GM19238 (cell line): ENCODE measurements around the gene HSFX1.

Experiments used
- DNase-seq: peaks from one replicate; pipeline ENCODE4 v3.0.0; 2011; ENCODE audit warnings: low spot score; ENCODE audit not compliant: insufficient read length

HSFX1 gene

DNA sequence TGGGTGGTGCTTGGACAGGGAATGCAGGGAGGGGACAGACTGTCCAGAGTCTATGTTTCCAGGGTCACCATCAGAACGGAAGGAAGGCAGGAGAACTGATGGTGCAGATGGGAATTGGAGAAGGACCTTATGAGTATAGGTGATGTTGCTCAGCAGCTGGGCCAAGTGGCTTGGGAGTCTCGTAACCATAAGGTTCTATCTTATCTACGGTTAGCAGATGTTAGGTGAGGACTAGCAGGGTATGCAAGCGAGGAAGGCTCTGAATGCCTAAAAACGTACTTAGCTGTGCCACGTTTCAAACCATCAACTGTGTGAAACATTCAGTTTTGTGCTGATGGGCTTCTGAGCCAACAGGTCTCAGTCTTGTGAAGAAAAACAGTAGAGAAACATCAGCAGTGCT is 30.2 kb downstream of the HSFX1 start:
- DNase-seq = no peak

DNA sequence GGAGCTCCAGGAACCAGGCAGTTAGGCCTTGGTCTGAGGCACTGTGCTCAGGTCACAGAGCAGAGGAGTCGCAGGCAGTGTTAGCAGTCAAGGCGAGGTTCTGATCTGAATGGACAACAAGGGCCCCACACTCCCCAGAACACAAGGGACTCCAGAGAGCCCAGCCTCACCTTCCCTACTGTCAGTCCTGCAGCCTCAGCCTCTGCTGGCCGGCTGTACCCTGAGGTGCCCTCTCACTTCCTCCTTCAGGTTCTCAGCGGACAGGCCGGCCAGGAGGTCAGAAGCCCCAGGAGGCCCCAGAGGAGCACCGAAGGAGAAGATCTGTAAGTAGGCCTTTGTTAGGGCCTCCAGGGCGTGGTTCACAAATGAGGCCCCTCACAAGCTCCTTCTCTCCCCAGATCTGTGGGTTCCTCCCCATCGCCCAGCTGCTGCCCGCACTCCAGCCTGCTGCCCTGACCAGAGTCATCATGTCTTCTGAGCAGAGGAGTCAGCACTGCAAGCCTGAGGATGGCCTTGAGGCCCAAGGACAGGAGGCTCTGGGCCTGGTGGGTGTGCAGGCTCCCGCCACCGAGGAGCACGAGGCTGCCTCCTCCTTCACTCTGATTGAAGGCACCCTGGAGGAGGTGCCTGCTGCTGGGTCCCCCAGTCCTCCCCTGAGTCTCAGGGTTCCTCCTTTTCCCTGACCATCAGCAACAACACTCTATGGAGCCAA is 34.0 kb downstream of the HSFX1 start:
- DNase-seq = no peak

DNA sequence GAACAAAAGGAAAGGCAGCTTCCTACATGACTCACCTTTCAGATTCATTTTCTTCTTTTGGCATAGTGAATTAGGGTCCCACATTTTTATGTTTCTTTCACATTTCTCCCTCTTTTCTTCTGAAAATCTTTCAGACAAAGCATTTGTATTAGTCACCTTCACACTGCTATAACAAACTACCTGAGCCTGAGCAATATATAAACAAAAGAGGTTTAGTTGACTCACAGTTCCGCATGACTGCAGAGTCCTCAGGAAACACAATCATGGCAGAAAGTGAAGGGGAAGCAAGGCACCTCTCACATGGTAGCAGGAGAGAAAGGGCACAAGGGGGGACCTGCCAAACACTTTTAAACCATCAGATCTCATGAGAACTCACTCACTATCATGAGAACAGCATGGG is 44.8 kb downstream of the HSFX1 start:
- no peak for DNase-seq

DNA sequence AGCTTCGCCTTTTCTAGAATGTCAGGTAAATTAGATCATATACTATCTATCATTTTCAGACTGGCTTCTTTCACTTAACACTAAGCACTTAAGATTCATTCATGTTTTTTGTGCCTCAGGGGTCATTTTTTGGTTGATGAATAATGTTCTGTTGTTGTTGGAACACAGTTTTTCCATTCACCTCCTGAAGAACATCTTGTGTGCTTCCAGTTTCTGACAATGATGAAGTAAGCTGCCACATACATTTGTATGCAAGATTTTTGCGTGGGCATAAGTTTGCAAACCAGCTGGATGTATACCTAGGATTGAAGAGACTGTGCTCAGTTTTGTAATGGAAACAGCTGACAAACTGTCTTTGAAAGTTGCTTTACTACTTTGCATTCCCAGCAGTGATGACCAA is 45.5 kb downstream of the HSFX1 start:
- DNase-seq = no peak

DNA sequence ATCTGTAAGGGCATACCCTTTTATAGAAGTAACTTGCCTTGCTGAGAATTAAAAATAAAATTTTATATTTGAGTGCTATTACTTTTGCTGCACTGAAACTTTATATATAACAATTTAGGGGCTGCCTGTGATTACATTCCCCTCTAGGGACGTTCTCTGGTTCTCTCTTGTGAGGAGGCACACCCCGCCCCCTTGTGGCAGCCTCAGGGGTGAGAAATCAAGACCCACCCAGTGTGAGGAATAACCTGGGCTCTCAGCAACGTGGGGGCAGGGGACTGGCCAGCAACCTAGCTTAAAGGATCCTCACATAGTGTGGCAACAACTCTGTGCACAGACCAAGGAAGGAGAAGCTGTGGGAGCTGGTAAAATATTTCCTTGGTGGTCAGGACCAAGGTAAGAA is 51.6 kb downstream of the HSFX1 start:
- no peak for DNase-seq
